ENCODE data around the gene TNFRSF21.

- TF ChIP-seq, protein P1, sequence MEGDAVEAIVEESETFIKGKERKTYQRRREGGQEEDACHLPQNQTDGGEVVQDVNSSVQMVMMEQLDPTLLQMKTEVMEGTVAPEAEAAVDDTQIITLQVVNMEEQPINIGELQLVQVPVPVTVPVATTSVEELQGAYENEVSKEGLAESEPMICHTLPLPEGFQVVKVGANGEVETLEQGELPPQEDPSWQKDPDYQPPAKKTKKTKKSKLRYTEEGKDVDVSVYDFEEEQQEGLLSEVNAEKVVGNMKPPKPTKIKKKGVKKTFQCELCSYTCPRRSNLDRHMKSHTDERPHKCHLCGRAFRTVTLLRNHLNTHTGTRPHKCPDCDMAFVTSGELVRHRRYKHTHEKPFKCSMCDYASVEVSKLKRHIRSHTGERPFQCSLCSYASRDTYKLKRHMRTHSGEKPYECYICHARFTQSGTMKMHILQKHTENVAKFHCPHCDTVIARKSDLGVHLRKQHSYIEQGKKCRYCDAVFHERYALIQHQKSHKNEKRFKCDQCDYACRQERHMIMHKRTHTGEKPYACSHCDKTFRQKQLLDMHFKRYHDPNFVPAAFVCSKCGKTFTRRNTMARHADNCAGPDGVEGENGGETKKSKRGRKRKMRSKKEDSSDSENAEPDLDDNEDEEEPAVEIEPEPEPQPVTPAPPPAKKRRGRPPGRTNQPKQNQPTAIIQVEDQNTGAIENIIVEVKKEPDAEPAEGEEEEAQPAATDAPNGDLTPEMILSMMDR (conservative IDR thresholded peaks at IDR 0.05) = no peak
- TF ChIP-seq EZH2 (IDR thresholded peaks at IDR 0.05; ENCODE audit: low read depth) = no peak
Observed at GRCh38 chr6:47247227-47247797, 62.4 kb downstream of the TNFRSF21 start.
